AG10803 (cell line): ENCODE results near the gene HAO2.

Experiments used
- DNase-seq: peaks from one replicate; pipeline ENCODE4 v3.0.0; 2010; ENCODE audit warnings: low read depth
- H3K4me3 ChIP-seq: 2 replicates; pipeline ENCODE4 v1.5.1; 2011; ENCODE audit warnings: mild to moderate bottlenecking, low read length, control low read depth
- TF ChIP-seq, protein P1 (sequence below): conservative IDR thresholded peaks from 2 replicates; pipeline ENCODE4 v1.5.1; 2011; ENCODE audit warnings: mild to moderate bottlenecking, low read length, control low read depth, inconsistent platforms

HAO2 gene

DNA sequence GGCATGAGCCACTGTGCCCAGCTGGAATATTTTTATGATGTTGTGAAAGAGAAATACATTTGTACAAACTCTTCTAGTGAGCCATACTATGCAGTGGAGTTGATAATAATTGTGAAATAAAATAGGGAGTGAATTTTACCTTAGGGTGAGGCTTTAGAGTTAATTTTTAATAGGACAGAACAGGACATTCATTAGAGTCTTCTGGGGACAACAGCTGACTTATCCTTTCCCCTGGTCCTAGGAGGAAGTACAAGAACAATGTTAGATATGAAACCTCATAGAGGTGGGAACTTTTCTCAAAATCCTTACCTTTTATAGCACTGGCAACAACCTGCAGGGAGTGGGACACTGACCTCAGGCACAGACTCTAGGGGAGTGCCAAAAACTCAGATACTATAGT, 21.9 kb downstream of the HAO2 start:
- TF ChIP-seq, protein P1, sequence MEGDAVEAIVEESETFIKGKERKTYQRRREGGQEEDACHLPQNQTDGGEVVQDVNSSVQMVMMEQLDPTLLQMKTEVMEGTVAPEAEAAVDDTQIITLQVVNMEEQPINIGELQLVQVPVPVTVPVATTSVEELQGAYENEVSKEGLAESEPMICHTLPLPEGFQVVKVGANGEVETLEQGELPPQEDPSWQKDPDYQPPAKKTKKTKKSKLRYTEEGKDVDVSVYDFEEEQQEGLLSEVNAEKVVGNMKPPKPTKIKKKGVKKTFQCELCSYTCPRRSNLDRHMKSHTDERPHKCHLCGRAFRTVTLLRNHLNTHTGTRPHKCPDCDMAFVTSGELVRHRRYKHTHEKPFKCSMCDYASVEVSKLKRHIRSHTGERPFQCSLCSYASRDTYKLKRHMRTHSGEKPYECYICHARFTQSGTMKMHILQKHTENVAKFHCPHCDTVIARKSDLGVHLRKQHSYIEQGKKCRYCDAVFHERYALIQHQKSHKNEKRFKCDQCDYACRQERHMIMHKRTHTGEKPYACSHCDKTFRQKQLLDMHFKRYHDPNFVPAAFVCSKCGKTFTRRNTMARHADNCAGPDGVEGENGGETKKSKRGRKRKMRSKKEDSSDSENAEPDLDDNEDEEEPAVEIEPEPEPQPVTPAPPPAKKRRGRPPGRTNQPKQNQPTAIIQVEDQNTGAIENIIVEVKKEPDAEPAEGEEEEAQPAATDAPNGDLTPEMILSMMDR: no peak
- H3K4me3 ChIP-seq: no peak overlapping the region
- DNase-seq: no peak

DNA sequence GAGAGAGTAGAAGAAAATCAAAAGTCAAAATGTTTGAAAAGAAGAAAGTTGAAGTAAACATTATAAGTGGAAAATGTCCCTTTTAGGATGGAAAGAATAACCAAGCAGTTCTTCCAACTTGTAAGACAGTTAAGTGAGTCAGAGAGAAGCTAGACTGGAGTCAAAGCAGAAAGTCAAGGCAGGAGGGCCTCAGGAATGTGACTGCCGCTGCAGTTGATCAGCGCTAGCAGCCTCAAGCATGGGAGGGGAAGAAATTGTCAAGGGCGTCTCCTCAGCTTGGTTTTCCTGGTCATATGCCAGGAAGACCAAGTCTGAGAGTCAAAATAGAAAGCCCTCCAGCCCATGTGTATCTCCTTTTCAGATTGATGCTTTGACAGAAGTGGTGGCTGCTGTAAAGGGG, 23.2 kb downstream of the HAO2 start:
- H3K4me3 ChIP-seq: no peak overlapping the region
- TF ChIP-seq, protein P1: no peak
- DNase-seq: no peak

DNA sequence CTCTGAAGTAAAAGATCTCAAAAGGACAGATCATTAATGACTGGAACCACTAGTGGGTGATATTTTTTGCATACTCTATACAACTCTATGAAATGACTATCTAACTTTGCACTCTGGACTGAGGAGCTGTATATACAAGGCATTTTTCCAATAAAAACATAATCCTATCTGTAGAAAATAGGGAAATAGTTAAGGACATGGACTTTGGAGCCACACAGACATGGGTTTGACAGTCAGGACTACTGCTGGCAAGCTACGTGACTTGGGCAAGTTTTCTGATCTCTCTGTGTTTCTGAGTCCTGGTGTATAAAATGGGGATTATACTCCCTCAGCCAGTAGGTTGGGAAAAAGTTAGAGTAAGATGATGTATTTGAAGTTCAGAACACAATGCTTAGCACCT, 25.5 kb downstream of the HAO2 start:
- H3K4me3 ChIP-seq: no peak overlapping the region
- no peak for DNase-seq
- TF ChIP-seq, protein P1: no peak

DNA sequence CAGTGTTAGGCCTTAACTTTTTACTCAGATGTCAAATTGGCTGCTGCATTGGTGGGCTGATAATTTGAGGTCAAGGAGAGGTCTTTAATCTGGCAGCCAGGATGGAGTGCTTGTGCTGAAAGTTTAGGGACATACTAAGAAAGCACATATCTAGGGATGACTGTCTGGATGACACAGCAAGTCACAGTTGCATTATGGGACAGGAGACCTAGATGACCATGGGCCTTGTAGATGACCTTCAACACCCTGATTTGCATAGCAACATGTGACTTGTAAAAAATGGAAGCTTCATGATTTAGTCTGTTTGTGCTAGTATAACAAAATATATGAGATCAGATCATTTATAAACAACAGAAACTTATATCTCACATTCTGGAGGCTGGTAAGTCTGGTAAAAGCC, 28.4 kb downstream of the HAO2 start:
- DNase-seq: no peak
- TF ChIP-seq, protein P1: no peak
- no peak overlapping the region for H3K4me3 ChIP-seq

DNA sequence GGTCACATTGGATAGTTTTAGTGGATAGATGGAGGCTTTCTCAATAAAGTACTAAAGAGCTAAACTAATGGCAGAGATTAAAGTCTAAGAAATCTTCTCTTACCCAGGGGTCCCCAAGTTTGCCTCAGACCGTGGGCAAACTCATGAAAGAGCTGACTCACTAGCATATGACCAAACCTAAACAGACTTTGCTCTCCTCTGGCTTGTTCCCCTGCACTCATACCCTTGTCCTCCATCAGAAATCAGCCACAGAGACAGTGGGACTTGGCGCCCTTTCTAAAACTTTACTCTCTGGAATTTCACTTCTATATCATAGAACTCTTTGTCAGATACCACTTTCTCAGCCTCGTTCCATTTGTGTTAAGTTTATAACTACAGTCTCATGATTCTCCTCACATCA, 29.4 kb downstream of the HAO2 start:
- TF ChIP-seq, protein P1: no peak
- no peak overlapping the region for H3K4me3 ChIP-seq
- DNase-seq: no peak

DNA sequence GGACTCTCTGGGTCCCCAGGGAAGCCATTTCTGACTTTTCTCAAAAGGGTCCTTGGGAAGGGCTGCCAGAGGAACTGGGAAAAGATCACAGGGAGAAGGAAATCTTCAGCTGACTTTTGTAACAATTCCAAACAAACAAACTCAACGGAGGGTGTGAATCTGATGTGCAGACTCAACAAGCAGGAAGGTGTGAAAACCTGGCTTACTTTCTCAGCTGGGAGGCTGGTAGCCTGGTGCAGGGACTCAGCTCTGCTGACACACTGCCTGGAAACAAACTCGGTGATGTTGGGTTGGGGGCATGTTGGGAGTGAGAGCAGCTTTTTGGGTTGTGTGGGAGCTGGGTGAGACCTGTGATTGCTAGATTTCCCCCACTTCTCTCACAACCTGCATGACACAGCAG, 36.2 kb downstream of the HAO2 start:
- no peak for DNase-seq
- TF ChIP-seq, protein P1: no peak
- H3K4me3 ChIP-seq: no peak overlapping the region

DNA sequence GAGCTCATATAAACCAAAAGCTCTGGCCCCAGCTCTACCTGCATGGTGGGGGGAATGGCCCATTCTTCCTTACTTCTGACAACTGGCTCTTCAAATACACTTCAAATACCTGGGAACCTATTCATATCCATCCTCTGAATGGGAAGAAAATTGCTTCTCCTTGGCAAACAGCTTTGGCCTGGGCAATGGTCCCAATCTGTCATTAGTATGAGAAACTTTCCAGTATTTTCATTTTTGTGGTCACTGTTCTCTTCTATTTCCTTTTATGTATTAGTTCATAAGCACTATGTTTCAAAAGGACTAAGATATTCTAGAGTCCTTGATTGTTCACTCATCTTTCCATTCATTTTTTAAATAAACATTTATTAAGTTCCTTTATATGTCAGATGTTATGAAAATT, 41.1 kb downstream of the HAO2 start:
- TF ChIP-seq, protein P1: no peak

More for the DNA sequence above, 41.1 kb downstream of the HAO2 start:
- peak; percentile 72 for DNase-seq
- no peak overlapping the region for H3K4me3 ChIP-seq
